DMS 273 treated with DMSO at 0.1 percent for 48 hours (cell line): Measurements from ENCODE around the gene SCTR.

Experiments used
- DNase-seq: peaks from one replicate; lab custom pipeline; 2025; lab: John Stamatoyannopoulos, UW

Gene SCTR

GRCh38 chr2:119523952-119524694 is at the start of gene SCTR:
SCTR (minus strand) TSS chr2:119524483; CDS start chr2:119524226, 257 bp downstream.
- no peak for DNase-seq

GRCh38 chr2:119567292-119567691 is 43.0 kb upstream of the SCTR start:
- no peak for DNase-seq

GRCh38 chr2:119565481-119565880 is 41.2 kb upstream of the SCTR start:
- DNase-seq: no peak

- no peak for DNase-seq
Observed at GRCh38 chr2:119553687-119554344, 29.5 kb upstream of the SCTR start.

- DNase-seq: no peak
Observed at GRCh38 chr2:119552902-119553301, 28.6 kb upstream of the SCTR start.

- no peak for DNase-seq
Observed at GRCh38 chr2:119550856-119551255, 26.6 kb upstream of the SCTR start.

GRCh38 chr2:119550346-119550745 is 26.1 kb upstream of the SCTR start:
- no peak for DNase-seq

GRCh38 chr2:119549241-119549640 is 25.0 kb upstream of the SCTR start:
- peak; percentile 89 for DNase-seq

- peak; percentile 53 for DNase-seq
Observed at GRCh38 chr2:119548516-119549120, 24.3 kb upstream of the SCTR start.

- peak; percentile 54 for DNase-seq
Observed at GRCh38 chr2:119546447-119546767, 22.1 kb upstream of the SCTR start.

GRCh38 chr2:119545754-119546446 is 21.6 kb upstream of the SCTR start:
- no peak for DNase-seq

- DNase-seq: no peak
Observed at GRCh38 chr2:119544939-119545475, 20.7 kb upstream of the SCTR start.

- DNase-seq: peak; percentile 42
Observed at GRCh38 chr2:119544075-119544938, 20.0 kb upstream of the SCTR start, which contains the start of gene CFAP221. CFAP221 (plus strand) TSS chr2:119544449; CDS start chr2:119546132, 1,683 bp downstream.

- DNase-seq: no peak
Observed at GRCh38 chr2:119541476-119541875, 17.2 kb upstream of the SCTR start.

- no peak for DNase-seq
Observed at GRCh38 chr2:119537792-119538191, 13.5 kb upstream of the SCTR start.

- no peak for DNase-seq
Observed at GRCh38 chr2:119536707-119537106, 12.4 kb upstream of the SCTR start.

GRCh38 chr2:119536211-119536610 is 11.9 kb upstream of the SCTR start:
- no peak for DNase-seq

- DNase-seq: no peak
Observed at GRCh38 chr2:119533560-119533959, 9.3 kb upstream of the SCTR start.

- DNase-seq: no peak
Observed at GRCh38 chr2:119531292-119531691, 7.0 kb upstream of the SCTR start.

GRCh38 chr2:119527999-119528398 is 3.7 kb upstream of the SCTR start:
- no peak for DNase-seq

GRCh38 chr2:119525614-119526013 is 1.3 kb upstream of the SCTR start:
- no peak for DNase-seq
